Karpas-422 (cell line): Measurements from ENCODE around the gene OGFR. TPM values are rescaled to one million over a fixed set of nuclear protein-coding genes. Genes with fewer than 3 reads are reported as not detected.

ENCODE experiments used
- DNase-seq: peaks from one replicate; pipeline ENCODE4 v3.0.0-alpha.2; 2015
- H2AFZ ChIP-seq: fragments of 200-600 bp; sonication (generic); 2 replicates; pipeline ENCODE4 v1.6.1; 2014; ENCODE audit warnings: antibody characterized with exemption, low read length, mixed read lengths
- H3K27ac ChIP-seq: fragments of 200-600 bp; sonication (generic); 2 replicates; pipeline ENCODE4 v1.5.1; 2014; ENCODE audit warnings: mild to moderate bottlenecking, low read length, moderate library complexity
- H3K27me3 ChIP-seq: fragments of 200-600 bp; sonication (generic); 2 replicates; pipeline ENCODE4 v1.6.1; 2014; ENCODE audit warnings: low read length, mixed read lengths
- H3K36me3 ChIP-seq: fragments of 200-600 bp; sonication (generic); 2 replicates; pipeline ENCODE4 v1.6.1; 2014; ENCODE audit warnings: low read length, mixed read lengths; ENCODE audit not compliant: insufficient read depth
- H3K4me1 ChIP-seq: fragments of 200-600 bp; sonication (generic); 2 replicates; pipeline ENCODE4 v1.6.1; 2014; ENCODE audit warnings: mild to moderate bottlenecking, low read length, mixed read lengths
- H3K4me2 ChIP-seq: fragments of 200-600 bp; sonication (generic); 2 replicates; pipeline ENCODE4 v1.6.1; 2014; ENCODE audit warnings: low read length, low read depth, mild to moderate bottlenecking; ENCODE audit not compliant: poor library complexity, severe bottlenecking
- H3K4me3 ChIP-seq: fragments of 200-600 bp; sonication (generic); 2 replicates; pipeline ENCODE4 v1.5.1; 2014; ENCODE audit warnings: mild to moderate bottlenecking, antibody characterized with exemption, low read length, mixed read lengths
- H3K79me2 ChIP-seq: fragments of 200-600 bp; sonication (generic); 2 replicates; pipeline ENCODE4 v1.6.1; 2014; ENCODE audit warnings: mild to moderate bottlenecking, low read length, mixed read lengths
- H3K9ac ChIP-seq: fragments of 200-600 bp; sonication (generic); 2 replicates; pipeline ENCODE4 v1.6.0; 2014; ENCODE audit warnings: low read length
- H3K9me2 ChIP-seq: fragments of 200-600 bp; sonication (generic), shearing (Covaris generic); replicated peaks from 2 replicates; pipeline ENCODE4 v1.6.0; 2014; ENCODE audit warnings: mild to moderate bottlenecking, low read length, moderate library complexity; ENCODE audit not compliant: insufficient read depth
- H3K9me3 ChIP-seq: fragments of 300-700, 200-600 bp; sonication (generic); 2 replicates; pipeline ENCODE4 v1.6.1; 2014; ENCODE audit warnings: low read length, mixed read lengths
- H4K20me1 ChIP-seq: fragments of 200-600 bp; sonication (generic); 2 replicates; pipeline ENCODE4 v1.6.1; 2014; ENCODE audit warnings: mild to moderate bottlenecking, antibody characterized with exemption, low read length, low read depth; ENCODE audit not compliant: insufficient read depth
- total RNA-seq: library from RNA; depleted of rRNA; stranded (reverse); fragments of >200 nt; shearing (Covaris generic); gene quantifications from 2 replicates; pipeline ENCODE4 v1.2.3, GENCODE V29; 2014; ENCODE audit warnings: low replicate concordance

The OGFR gene
- total RNA-seq, 1 experiment from 2014 or later = 23.8 TPM

- Histone ChIP-seq H3K4me1 (no peaks in the 10 kb centered on the region), H3K27me3 (no peaks in the 10 kb centered on the region), H3K4me2 (no peak overlapping the region), H3K27ac (no peak overlapping the region), H3K9me2 (no peaks in the 10 kb centered on the region), H3K79me2 (no peaks in the 10 kb centered on the region), H4K20me1 (no peaks in the 10 kb centered on the region), H3K4me3 (no peak overlapping the region), H3K9me3 (no peaks in the 10 kb centered on the region), H3K36me3 (no peaks in the 10 kb centered on the region), H2AFZ (no peak overlapping the region), H3K9ac (no peak overlapping the region)
- no peak for DNase-seq
Observed at GRCh38 chr20:62782893-62783278, 21.7 kb upstream of the OGFR start.

GRCh38 chr20:62784497-62784896, 20.1 kb upstream of the OGFR start:
- H4K20me1 ChIP-seq = no peaks in the 10 kb centered on the region
- no peaks in the 10 kb centered on the region for H3K9me2 ChIP-seq
- H3K27ac ChIP-seq = no peak overlapping the region
- H3K27me3 ChIP-seq = no peaks in the 10 kb centered on the region
- H3K4me3 ChIP-seq = no peak overlapping the region
- no peak overlapping the region for H2AFZ ChIP-seq
- no peak for DNase-seq
- no peaks in the 10 kb centered on the region for H3K4me1 ChIP-seq
- no peaks in the 10 kb centered on the region for H3K79me2 ChIP-seq
- no peaks in the 10 kb centered on the region for H3K9me3 ChIP-seq
- H3K4me2 ChIP-seq = no peak overlapping the region
- no peak overlapping the region for H3K9ac ChIP-seq
- no peaks in the 10 kb centered on the region for H3K36me3 ChIP-seq

- Histone ChIP-seq H3K9ac (no peak overlapping the region), H3K4me3 (no peak overlapping the region), H3K9me3 (no peaks in the 10 kb centered on the region), H3K27me3 (no peaks in the 10 kb centered on the region), H3K27ac (no peak overlapping the region), H3K4me1 (no peaks in the 10 kb centered on the region), H4K20me1 (no peaks in the 10 kb centered on the region), H3K79me2 (no peaks in the 10 kb centered on the region), H3K9me2 (no peaks in the 10 kb centered on the region), H2AFZ (no peak overlapping the region), H3K4me2 (no peak overlapping the region), H3K36me3 (no peaks in the 10 kb centered on the region)
- no peak for DNase-seq
Observed at GRCh38 chr20:62785393-62785792, 19.2 kb upstream of the OGFR start.

- Histone ChIP-seq H3K4me2 (no peak overlapping the region), H2AFZ (no peak overlapping the region), H3K79me2 (no peaks in the 10 kb centered on the region), H3K9me3 (no peaks in the 10 kb centered on the region), H3K36me3 (no peaks in the 10 kb centered on the region), H3K4me1 (peaks cover under 1% of the 10 kb centered on the region; the same call in 1 of the 2 replicates), H3K27me3 (no peaks in the 10 kb centered on the region), H3K9ac (no peak overlapping the region), H3K27ac (no peak overlapping the region), H4K20me1 (no peaks in the 10 kb centered on the region), H3K4me3 (no peak overlapping the region), H3K9me2 (no peaks in the 10 kb centered on the region)
- DNase-seq = no peak
Observed at GRCh38 chr20:62786157-62786556, 18.5 kb upstream of the OGFR start.

GRCh38 chr20:62787321-62787720, 17.3 kb upstream of the OGFR start:
- Histone ChIP-seq H2AFZ (no peak overlapping the region), H3K36me3 (no peaks in the 10 kb centered on the region), H3K9me3 (no peaks in the 10 kb centered on the region), H4K20me1 (no peaks in the 10 kb centered on the region), H3K9me2 (no peaks in the 10 kb centered on the region), H3K9ac (no peak overlapping the region), H3K4me3 (no peak overlapping the region), H3K4me1 (peaks cover 3% of the 10 kb centered on the region; the same call in 1 of the 2 replicates), H3K79me2 (no peaks in the 10 kb centered on the region), H3K27ac (no peak overlapping the region), H3K4me2 (no peak overlapping the region), H3K27me3 (no peaks in the 10 kb centered on the region)
- DNase-seq = no peak

GRCh38 chr20:62787866-62788265, 16.8 kb upstream of the OGFR start:
- no peak overlapping the region for H3K4me3 ChIP-seq
- no peaks in the 10 kb centered on the region for H3K27me3 ChIP-seq
- no peak overlapping the region for H3K9ac ChIP-seq
- H3K27ac ChIP-seq = no peak overlapping the region
- no peaks in the 10 kb centered on the region for H3K9me2 ChIP-seq
- H3K4me1 ChIP-seq = peaks cover 3% of the 10 kb centered on the region; the same call in 1 of the 2 replicates
- no peaks in the 10 kb centered on the region for H3K36me3 ChIP-seq
- no peaks in the 10 kb centered on the region for H3K79me2 ChIP-seq
- no peak overlapping the region for H3K4me2 ChIP-seq
- no peak overlapping the region for H2AFZ ChIP-seq
- no peak for DNase-seq
- H3K9me3 ChIP-seq = no peaks in the 10 kb centered on the region
- H4K20me1 ChIP-seq = no peaks in the 10 kb centered on the region

- Histone ChIP-seq H2AFZ (no peak overlapping the region), H3K9me2 (no peaks in the 10 kb centered on the region), H3K27me3 (no peaks in the 10 kb centered on the region), H3K9ac (no peak overlapping the region), H3K27ac (no peak overlapping the region), H3K79me2 (no peaks in the 10 kb centered on the region), H3K9me3 (no peaks in the 10 kb centered on the region), H3K4me2 (no peak overlapping the region), H4K20me1 (no peaks in the 10 kb centered on the region), H3K4me1 (peaks cover 5% of the 10 kb centered on the region), H3K4me3 (no peak overlapping the region), H3K36me3 (no peaks in the 10 kb centered on the region)
- DNase-seq = no peak
Observed at GRCh38 chr20:62788607-62789006, 16.0 kb upstream of the OGFR start.

GRCh38 chr20:62790075-62790474, 14.6 kb upstream of the OGFR start:
- DNase-seq = no peak
- Histone ChIP-seq H3K9me2 (no peaks in the 10 kb centered on the region), H3K9me3 (no peaks in the 10 kb centered on the region), H2AFZ (no peak overlapping the region), H3K36me3 (no peaks in the 10 kb centered on the region), H3K79me2 (no peaks in the 10 kb centered on the region), H3K27ac (no peak overlapping the region), H4K20me1 (no peaks in the 10 kb centered on the region), H3K4me2 (no peak overlapping the region), H3K27me3 (no peaks in the 10 kb centered on the region), H3K4me1 (peaks cover 17% of the 10 kb centered on the region), H3K4me3 (no peak overlapping the region), H3K9ac (no peak overlapping the region)
